Limb (tissue), 2 donors: ENCODE data around the gene SV2B.
A peak's percentile ranks its signal among the peaks of the same experiment; 100 is the strongest.

Experiments
- DNase-seq, 2 donors: peaks; one replicate each; pipeline ENCODE4 v3.0.0-alpha.2; 2016; ENCODE audit errors: extremely low spot score in 2 of 2

The SV2B gene

GRCh38 chr15:91102546-91103330 lies 2.7 kb downstream of the SV2B start:
- DNase-seq, result no peak

- no peak for DNase-seq
These were observed 4.1 kb downstream of the SV2B start for GRCh38 chr15:91104111-91104510.

- no peak for DNase-seq
These were observed 8.4 kb downstream of the SV2B start for GRCh38 chr15:91108421-91108820.

GRCh38 chr15:91109885-91110284 lies 9.8 kb downstream of the SV2B start:
- DNase-seq, result no peak

GRCh38 chr15:91110407-91110806 lies 10.3 kb downstream of the SV2B start:
- no peak for DNase-seq

GRCh38 chr15:91113030-91113429 lies 13.0 kb downstream of the SV2B start:
- no peak for DNase-seq

- no peak for DNase-seq
These were observed 14.2 kb downstream of the SV2B start for GRCh38 chr15:91114301-91114700.

- no peak for DNase-seq
These were observed 16.3 kb downstream of the SV2B start for GRCh38 chr15:91116113-91117067.

- no peak for DNase-seq
These were observed 17.3 kb downstream of the SV2B start for GRCh38 chr15:91117375-91117774.

GRCh38 chr15:91118817-91119590 lies 18.9 kb downstream of the SV2B start:
- DNase-seq, result peak in 1 of 2 donors; percentile 40

- no peak for DNase-seq
These were observed 22.2 kb downstream of the SV2B start for GRCh38 chr15:91122296-91122695.

GRCh38 chr15:91124132-91124531 lies 24.1 kb downstream of the SV2B start:
- no peak for DNase-seq

GRCh38 chr15:91125162-91125561 lies 25.1 kb downstream of the SV2B start:
- DNase-seq, result no peak

GRCh38 chr15:91126080-91126479 lies 26.0 kb downstream of the SV2B start:
- DNase-seq, result no peak

- DNase-seq, result no peak
These were observed 27.3 kb downstream of the SV2B start for GRCh38 chr15:91127236-91127955.

- DNase-seq, result no peak
These were observed 28.0 kb downstream of the SV2B start for GRCh38 chr15:91128016-91128415.

GRCh38 chr15:91129436-91129835 lies 29.4 kb downstream of the SV2B start:
- no peak for DNase-seq

GRCh38 chr15:91132079-91132478 lies 32.0 kb downstream of the SV2B start:
- DNase-seq, result no peak

- DNase-seq, result no peak
These were observed 33.5 kb downstream of the SV2B start for GRCh38 chr15:91133511-91133910.

GRCh38 chr15:91135201-91136130 lies 35.4 kb downstream of the SV2B start:
- DNase-seq, result no peak
